PC-3 (cell line): ENCODE data around the gene PRKN. TPM values are rescaled to one million over a fixed set of nuclear protein-coding genes. Genes with fewer than 3 reads are reported as not detected.

Source experiments
- ATAC-seq: fragments of 200-7000 bp; cut with Tn5 transposase; 2 replicates; pipeline ENCODE4 v1.9.1; 2020; ENCODE audit warnings: mild to moderate bottlenecking, moderate library complexity
- BruUV-seq: library from RNA; stranded (reverse); fragments of 400-500 nt; replicated peaks from 2 replicates; lab custom pipeline; 2021; lab: Mats Ljungman, UMichigan
- CTCF ChIA-PET: fragments of 300-600 bp; sonication (Branson Sonifier 250); formaldehyde crosslinking; loops from one replicate; lab custom pipeline; 2022; ENCODE audit warnings: antibody characterized with exemption; lab: Charles Lee
- POLR2A ChIA-PET: fragments of 300-600 bp; sonication (Branson Sonifier 250); formaldehyde crosslinking; loops from one replicate; lab custom pipeline; 2022; ENCODE audit warnings: antibody characterized with exemption; ENCODE audit not compliant: unreplicated experiment; lab: Charles Lee
- DNase-seq: peaks from one replicate; pipeline ENCODE4 v3.0.0-alpha.2; 2015
- H2AFZ ChIP-seq: fragments of 300-600 bp; sonication (generic); 2 replicates; pipeline ENCODE4 v1.6.0; 2016; ENCODE audit warnings: antibody characterized with exemption, low read length
- H3F3A ChIP-seq: fragments of 300-600 bp; sonication (generic); one replicate; pipeline ENCODE4 v1.6.0; 2017; ENCODE audit warnings: antibody characterized with exemption, low read length, control low read depth, mild to moderate bottlenecking; ENCODE audit not compliant: unreplicated experiment
- H3K27ac ChIP-seq: fragments of 300-600 bp; sonication (generic); 2 replicates; pipeline ENCODE4 v1.5.1; 2016; ENCODE audit warnings: mild to moderate bottlenecking, low read length
- H3K27me3 ChIP-seq: fragments of 300-600 bp; sonication (generic); 2 replicates; pipeline ENCODE4 v1.6.1; 2016; ENCODE audit warnings: low read length, mixed read lengths
- H3K36me3 ChIP-seq: fragments of 300-600 bp; sonication (generic); 2 replicates; pipeline ENCODE4 v1.6.1; 2016; ENCODE audit warnings: low read depth, mixed run types, low read length, mixed read lengths
- H3K4me1 ChIP-seq: fragments of 300-600 bp; sonication (generic); 2 replicates; pipeline ENCODE4 v1.5.1; 2016; ENCODE audit warnings: low read length; ENCODE audit not compliant: insufficient read depth
- H3K4me2 ChIP-seq: fragments of 300-600 bp; sonication (generic); 2 replicates; pipeline ENCODE4 v1.6.0; 2016; ENCODE audit warnings: low read length
- H3K4me3 ChIP-seq: fragments of 300-600 bp; sonication (generic); 2 replicates; pipeline ENCODE4 v1.5.1; 2016; ENCODE audit warnings: mild to moderate bottlenecking, low read length, mixed read lengths
- H3K79me2 ChIP-seq: fragments of 300-600 bp; sonication (generic); 2 replicates; pipeline ENCODE4 v1.6.1; 2017; ENCODE audit warnings: low read length, mixed read lengths
- H3K9ac ChIP-seq: fragments of 300-600 bp; sonication (generic); 2 replicates; pipeline ENCODE4 v1.6.0; 2016; ENCODE audit warnings: mild to moderate bottlenecking, low read length
- H3K9me2 ChIP-seq: fragments of 300-600 bp; sonication (generic); replicated peaks from 2 replicates; pipeline ENCODE4 v1.6.1; 2016; ENCODE audit warnings: mixed run types, low read length, mixed read lengths
- H3K9me3 ChIP-seq: fragments of 300-600 bp; sonication (generic); 2 replicates; pipeline ENCODE4 v1.6.1; 2016; ENCODE audit warnings: low read length, mixed read lengths
- H4K20me1 ChIP-seq: fragments of 300-600 bp; sonication (generic); 2 replicates; pipeline ENCODE4 v1.6.1; 2016; ENCODE audit warnings: low read length, mixed read lengths
- CTCF ChIP-seq: fragments of 300-600 bp; sonication (generic); conservative IDR thresholded peaks from 2 replicates; pipeline ENCODE4 v1.5.1; 2017; ENCODE audit warnings: antibody characterized with exemption, low read depth, mild to moderate bottlenecking, low read length
- EZH2 ChIP-seq: fragments of 300-600 bp; sonication (generic); IDR thresholded peaks from one replicate; pipeline ENCODE4 v1.6.1; 2017; ENCODE audit warnings: antibody characterized with exemption, mild to moderate bottlenecking, low read length; ENCODE audit not compliant: unreplicated experiment
- EZH2phosphoT487 ChIP-seq: fragments of 300-600 bp; sonication (generic); IDR thresholded peaks from 2 replicates; pipeline ENCODE4 v1.6.1; 2018; ENCODE audit warnings: mild to moderate bottlenecking, antibody characterized with exemption, low read length, borderline replicate concordance
- intact Hi-C: fragments of 100-400 bp; cut with micrococcal nuclease; formaldehyde crosslinking; loops from 2 replicates; pipeline ENCODE4 v1.9.0; 2023
- total RNA-seq: library from RNA; depleted of rRNA; stranded (reverse); fragments of >200 nt; gene quantifications from 2 replicates; pipeline ENCODE4 v1.2.3, GENCODE V29; 2014

Gene PRKN
- total RNA-seq, 1 experiment from 2014 or later: not detected

- Histone ChIP-seq H4K20me1 (no peaks in the 10 kb centered on the region), H3K4me1 (no peaks in the 10 kb centered on the region), H3K79me2 (no peaks in the 10 kb centered on the region), H2AFZ (no peak overlapping the region), H3F3A (no peaks in the 10 kb centered on the region), H3K9me2 (no peaks in the 10 kb centered on the region), H3K27ac (no peak overlapping the region), H3K4me2 (no peak overlapping the region), H3K27me3 (peaks cover 56% of the 10 kb centered on the region), H3K4me3 (no peak overlapping the region), H3K9me3 (no peaks in the 10 kb centered on the region), H3K36me3 (no peaks in the 10 kb centered on the region), H3K9ac (no peak overlapping the region)
- intact Hi-C loops: no loop called here
- ChIA-PET CTCF (no interaction called here), POLR2A (no interaction called here)
- no peak for TF ChIP-seq EZH2phosphoT487
- no peak for TF ChIP-seq CTCF
- TF ChIP-seq EZH2: no peak
- ATAC-seq (no peak), DNase-seq (no peak)
- no TSS peak for BruUV-seq
Observed at GRCh38 chr6:161596807-161597520, 1130.6 kb downstream of the PRKN start.

GRCh38 chr6:161594412-161594811 lies 1133.2 kb downstream of the PRKN start:
- intact Hi-C loops: no loop called here
- Histone ChIP-seq H4K20me1 (no peaks in the 10 kb centered on the region), H3K4me1 (no peaks in the 10 kb centered on the region), H3K9me2 (no peaks in the 10 kb centered on the region), H3K36me3 (no peaks in the 10 kb centered on the region), H3K79me2 (no peaks in the 10 kb centered on the region), H3K4me3 (no peak overlapping the region), H3K9ac (no peak overlapping the region), H3K27ac (no peak overlapping the region), H3K27me3 (peaks cover 52% of the 10 kb centered on the region), H3K4me2 (no peak overlapping the region), H2AFZ (no peak overlapping the region), H3F3A (no peaks in the 10 kb centered on the region), H3K9me3 (no peaks in the 10 kb centered on the region)
- TF ChIP-seq EZH2phosphoT487: no peak
- TF ChIP-seq EZH2: no peak
- no peak for TF ChIP-seq CTCF
- POLR2A ChIA-PET: no interaction called here
- no TSS peak for BruUV-seq
- ATAC-seq: no peak
- CTCF ChIA-PET: no interaction called here
- no peak for DNase-seq

GRCh38 chr6:161590961-161591627 lies 1136.5 kb downstream of the PRKN start:
- DNase-seq (no peak), ATAC-seq (no peak)
- no peaks in the 10 kb centered on the region for H3K4me1 ChIP-seq
- H3K79me2 ChIP-seq: no peaks in the 10 kb centered on the region
- H3K9me2 ChIP-seq: no peaks in the 10 kb centered on the region
- H3K4me2 ChIP-seq: no peak overlapping the region
- ChIA-PET POLR2A (no interaction called here), CTCF (no interaction called here)
- no TSS peak for BruUV-seq
- H3F3A ChIP-seq: no peaks in the 10 kb centered on the region
- intact Hi-C loops: no loop called here
- no peak overlapping the region for H3K9ac ChIP-seq
- no peaks in the 10 kb centered on the region for H3K36me3 ChIP-seq
- H3K27me3 ChIP-seq: peaks cover 50% of the 10 kb centered on the region
- no peak overlapping the region for H3K4me3 ChIP-seq
- no peak overlapping the region for H3K27ac ChIP-seq
- H2AFZ ChIP-seq: no peak overlapping the region
- no peaks in the 10 kb centered on the region for H4K20me1 ChIP-seq
- H3K9me3 ChIP-seq: no peaks in the 10 kb centered on the region
- no peak for TF ChIP-seq CTCF
- TF ChIP-seq EZH2phosphoT487: no peak
- no peak for TF ChIP-seq EZH2
